Vagina (tissue), 2 donors: Measurements from ENCODE around the gene FAS. TPM values are rescaled to one million over a fixed set of nuclear protein-coding genes. Genes with fewer than 3 reads are reported as not detected.

Source experiments
- DNase-seq, 2 donors: peaks; one replicate each; pipeline ENCODE4 v3.0.0-alpha.2; 2017; ENCODE audit errors: extremely low spot score in 2 of 2
- H3K27ac ChIP-seq: fragments of 200-600 bp; sonication (generic); one replicate; pipeline ENCODE4 v1.5.1; 2019
- H3K27me3 ChIP-seq: fragments of 200-600 bp; sonication (generic); one replicate; pipeline ENCODE4 v1.5.1; 2019
- H3K36me3 ChIP-seq, 2 donors: fragments of 200-600 bp; sonication (generic); one replicate each; pipeline ENCODE4 v1.5.1; 2017 to 2019
- H3K4me1 ChIP-seq: fragments of 200-600 bp; sonication (generic); one replicate; pipeline ENCODE4 v1.5.1; 2019
- H3K4me3 ChIP-seq, 2 donors: fragments of 200-600 bp; sonication (generic); 1 replicate in 1 of 2; 2 replicates in 1 of 2; pipeline ENCODE4 v1.5.1; 2016 to 2019
- H3K9me3 ChIP-seq: fragments of 200-600 bp; sonication (generic); one replicate; pipeline ENCODE4 v1.5.1; 2019
- CTCF ChIP-seq, 3 experiments: fragments of 450-650 bp in 2 of 3; fragments of 200-600 bp in 1 of 3; sonication (generic) in 1 of 3; IDR thresholded peaks; one replicate each; pipeline ENCODE4 v1.5.1; 2017 to 2019; ENCODE audit warnings: antibody characterized with exemption in 3 of 3, mild to moderate bottlenecking in 2 of 3, moderate library complexity in 2 of 3
- POLR2A ChIP-seq, 2 donors: fragments of 450-650 bp; IDR thresholded peaks; one replicate each; pipeline ENCODE4 v1.6.1; 2017; ENCODE audit warnings: antibody characterized with exemption in 2 of 2, mild to moderate bottlenecking in 2 of 2, moderate library complexity in 2 of 2
- POLR2AphosphoS5 ChIP-seq, 2 donors: sonication (generic); formaldehyde crosslinking; IDR thresholded peaks; one replicate each; pipeline ENCODE4 v1.9.0; 2017; ENCODE audit warnings: antibody characterized with exemption in 2 of 2, mild to moderate bottlenecking in 2 of 2, low read depth in 1 of 2; ENCODE audit not compliant: insufficient read depth in 1 of 2
- intact Hi-C: fragments of 100-400 bp; cut with DNase I; formaldehyde crosslinking; loops from one replicate; pipeline ENCODE4 v1.15.1; 2023
- total RNA-seq: library from RNA; depleted of rRNA; stranded (reverse); fragments of >200 nt; gene quantifications from one replicate; pipeline ENCODE4 v1.2.3, GENCODE V29; 2016

FAS gene
- total RNA-seq, 1 donor from 2014 or later = 41.0 TPM

- intact Hi-C loops = no loop called here
- Histone ChIP-seq H3K9me3 (no peaks in the 10 kb centered on the region), H3K4me1 (no peaks in the 10 kb centered on the region), H3K36me3 (no peaks in the 10 kb centered on the region), H3K27ac (no peak overlapping the region), H3K27me3 (no peaks in the 10 kb centered on the region), H3K4me3 (no peak overlapping the region)
- TF ChIP-seq POLR2AphosphoS5 (IDR thresholded peaks at IDR 0.05; ENCODE audit: insufficient read depth in 1 of 2, low read depth in 1 of 2) (no peak), POLR2A (IDR thresholded peaks at IDR 0.05) (no peak), CTCF (IDR thresholded peaks at IDR 0.05) (no peak)
- DNase-seq = no peak
Measured at GRCh38 chr10:89043052-89043451, 52.5 kb downstream of the FAS start.

DNA sequence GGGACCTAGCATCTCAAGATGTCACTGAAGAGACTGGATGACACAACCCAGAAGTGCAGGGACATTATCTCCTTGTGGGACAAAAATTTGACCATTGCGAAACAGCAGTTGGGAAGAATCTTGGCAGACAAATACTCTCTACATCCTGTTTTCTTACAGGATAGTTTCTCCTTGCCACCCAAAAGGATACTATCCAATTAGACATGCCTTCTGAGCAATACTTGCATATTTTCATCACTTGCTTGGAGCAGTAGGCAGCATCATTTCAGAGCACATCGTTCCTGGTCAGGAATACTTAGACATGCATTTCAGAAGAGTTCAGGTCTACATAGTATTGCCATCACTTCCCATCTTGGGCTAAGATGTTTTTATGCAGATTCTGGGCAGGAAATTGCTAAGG, 56.8 kb downstream of the FAS start:
- DNase-seq = no peak
- Histone ChIP-seq H3K9me3 (no peaks in the 10 kb centered on the region), H3K4me3 (no peak overlapping the region), H3K27ac (no peak overlapping the region), H3K27me3 (no peaks in the 10 kb centered on the region), H3K36me3 (no peaks in the 10 kb centered on the region), H3K4me1 (no peaks in the 10 kb centered on the region)
- TF ChIP-seq CTCF (IDR thresholded peaks at IDR 0.05) (no peak), POLR2A (IDR thresholded peaks at IDR 0.05) (no peak), POLR2AphosphoS5 (IDR thresholded peaks at IDR 0.05; ENCODE audit: insufficient read depth in 1 of 2, low read depth in 1 of 2) (no peak)
- intact Hi-C loops = no loop called here

DNA sequence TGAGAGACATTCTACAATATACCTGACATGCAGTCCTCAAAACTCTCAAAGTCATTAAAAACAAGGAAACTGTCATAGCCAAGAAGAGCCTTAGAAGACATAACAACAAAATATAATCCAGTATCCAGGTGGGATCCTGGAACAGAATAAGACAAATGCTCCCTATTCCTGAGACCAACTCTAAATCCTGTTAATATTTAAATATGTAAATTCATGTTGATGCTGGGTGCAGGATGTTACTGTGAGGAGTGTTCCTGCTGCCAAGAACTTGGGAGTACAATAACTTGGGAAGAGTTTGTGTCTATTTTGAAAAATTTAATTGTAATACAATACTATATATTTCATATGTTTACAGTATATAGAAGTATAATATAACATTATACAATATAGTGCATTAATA, 61.0 kb downstream of the FAS start:
- TF ChIP-seq CTCF (IDR thresholded peaks at IDR 0.05) (no peak), POLR2AphosphoS5 (IDR thresholded peaks at IDR 0.05; ENCODE audit: insufficient read depth in 1 of 2, low read depth in 1 of 2) (no peak), POLR2A (IDR thresholded peaks at IDR 0.05) (no peak)
- intact Hi-C loops = no loop called here

DNA sequence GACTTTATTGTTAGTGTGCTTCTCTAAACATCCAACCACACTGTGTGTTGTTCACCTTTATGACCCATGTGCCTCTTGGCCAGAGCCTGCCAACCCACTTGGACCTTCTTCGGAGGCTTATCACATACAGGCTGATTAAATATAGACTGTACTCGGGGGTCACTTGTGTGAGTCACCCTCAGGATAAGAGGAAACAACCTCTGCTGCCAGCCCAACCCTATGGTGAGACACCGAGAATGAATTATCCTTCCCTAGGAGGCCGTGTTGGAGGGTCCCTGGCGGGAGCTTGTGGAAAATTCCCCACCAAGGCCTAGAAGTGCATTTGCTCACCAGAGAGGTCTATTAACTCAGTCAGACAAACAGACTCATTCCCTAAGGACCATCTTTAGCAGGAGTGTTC, 63.0 kb downstream of the FAS start:
- Histone ChIP-seq H3K27ac (no peak overlapping the region), H3K9me3 (no peaks in the 10 kb centered on the region), H3K4me3 (no peak overlapping the region), H3K27me3 (no peaks in the 10 kb centered on the region), H3K4me1 (no peaks in the 10 kb centered on the region), H3K36me3 (no peaks in the 10 kb centered on the region)
- intact Hi-C loops = no loop called here
- no peak for DNase-seq
- no peak for TF ChIP-seq POLR2AphosphoS5 (IDR thresholded peaks at IDR 0.05; ENCODE audit: insufficient read depth in 1 of 2, low read depth in 1 of 2)

More for the DNA sequence above, 61.0 kb downstream of the FAS start:
- Histone ChIP-seq H3K36me3 (no peaks in the 10 kb centered on the region), H3K9me3 (no peaks in the 10 kb centered on the region), H3K4me3 (no peak overlapping the region), H3K27me3 (no peaks in the 10 kb centered on the region), H3K27ac (no peak overlapping the region), H3K4me1 (no peaks in the 10 kb centered on the region)
- DNase-seq = no peak

DNA sequence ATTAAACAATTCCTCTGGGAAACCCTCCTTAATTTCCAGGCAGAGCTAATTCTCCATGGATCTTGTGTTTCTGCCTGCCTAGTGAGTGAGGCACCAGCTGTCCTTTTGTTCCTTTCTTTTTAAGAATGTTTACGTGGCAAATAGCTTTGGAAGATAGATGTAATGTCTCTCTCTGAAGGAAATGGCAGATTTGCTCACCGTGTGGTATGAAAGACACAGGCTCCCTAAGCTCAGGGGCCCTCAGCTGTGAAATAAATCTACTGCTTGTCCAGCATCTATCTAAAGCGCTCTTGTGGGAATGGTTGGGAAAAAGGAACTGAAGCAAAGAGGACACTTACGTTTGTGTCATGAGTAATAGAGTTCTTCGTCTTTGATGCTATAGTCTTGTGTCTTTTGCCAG, 64.6 kb downstream of the FAS start:
- TF ChIP-seq POLR2AphosphoS5 (IDR thresholded peaks at IDR 0.05; ENCODE audit: insufficient read depth in 1 of 2, low read depth in 1 of 2) = no peak
- TF ChIP-seq CTCF (IDR thresholded peaks at IDR 0.05) = no peak
- no peak for TF ChIP-seq POLR2A (IDR thresholded peaks at IDR 0.05)
- Histone ChIP-seq H3K4me3 (no peak overlapping the region), H3K4me1 (no peaks in the 10 kb centered on the region), H3K27me3 (no peaks in the 10 kb centered on the region), H3K36me3 (no peaks in the 10 kb centered on the region), H3K27ac (no peak overlapping the region), H3K9me3 (no peaks in the 10 kb centered on the region)
- intact Hi-C loops = no loop called here
- no peak for DNase-seq

DNA sequence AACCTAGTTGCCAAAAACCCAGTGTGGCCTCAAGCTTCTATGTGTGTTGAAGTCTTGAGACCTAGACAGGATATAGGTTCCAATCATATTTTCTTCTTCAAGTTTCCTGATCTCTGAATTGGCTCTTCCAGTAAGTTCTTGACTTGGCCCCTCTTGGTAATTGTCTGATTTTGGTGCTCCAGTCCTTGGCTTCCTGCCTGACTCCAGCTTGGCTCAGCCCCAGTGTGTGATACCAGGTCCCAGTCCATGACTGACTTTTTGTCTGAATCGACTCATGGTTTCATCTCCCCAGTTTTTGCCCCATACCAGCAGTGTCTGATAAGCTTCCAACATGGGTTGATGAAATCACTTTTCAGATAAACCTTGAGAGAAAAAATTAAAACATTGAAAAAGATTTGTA, 72.3 kb downstream of the FAS start:
- no peak for DNase-seq
- Histone ChIP-seq H3K36me3 (no peaks in the 10 kb centered on the region), H3K4me3 (no peak overlapping the region), H3K4me1 (no peaks in the 10 kb centered on the region), H3K27ac (no peak overlapping the region), H3K27me3 (no peaks in the 10 kb centered on the region), H3K9me3 (no peaks in the 10 kb centered on the region)
- TF ChIP-seq POLR2A (IDR thresholded peaks at IDR 0.05) = no peak
- TF ChIP-seq POLR2AphosphoS5 (IDR thresholded peaks at IDR 0.05; ENCODE audit: insufficient read depth in 1 of 2, low read depth in 1 of 2) = no peak
- TF ChIP-seq CTCF (IDR thresholded peaks at IDR 0.05) = no peak
- intact Hi-C loops = no loop called here
